GM13977 (cell line): ENCODE measurements around the gene SLC27A2.
"Not testable (repeated sequence)": the region's sequence is repeated elsewhere in the genome, so short reads cannot be mapped to it uniquely, and the experiment has no call there.

Experiments used
- DNase-seq: peaks from one replicate; pipeline ENCODE4 v3.0.0; 2012; ENCODE audit warnings: low spot score
- CTCF ChIP-seq: IDR thresholded peaks from 2 replicates; pipeline ENCODE4 v1.5.1; 2012; ENCODE audit warnings: mild to moderate bottlenecking, control low read depth; ENCODE audit not compliant: insufficient read depth; ENCODE audit errors: extremely low read depth, missing control alignments
- in situ Hi-C: fragments of 300-500 bp; cut with MboI; formaldehyde crosslinking; loops from one replicate; pipeline ENCODE4 v1.12.0; 2022; ENCODE audit warnings: low sequenced_read_pairs, low pct_unique_long_range_greater_than_20kb, mixed read lengths, inconsistent platforms; ENCODE audit not compliant: unreplicated experiment

SLC27A2 gene

DNA sequence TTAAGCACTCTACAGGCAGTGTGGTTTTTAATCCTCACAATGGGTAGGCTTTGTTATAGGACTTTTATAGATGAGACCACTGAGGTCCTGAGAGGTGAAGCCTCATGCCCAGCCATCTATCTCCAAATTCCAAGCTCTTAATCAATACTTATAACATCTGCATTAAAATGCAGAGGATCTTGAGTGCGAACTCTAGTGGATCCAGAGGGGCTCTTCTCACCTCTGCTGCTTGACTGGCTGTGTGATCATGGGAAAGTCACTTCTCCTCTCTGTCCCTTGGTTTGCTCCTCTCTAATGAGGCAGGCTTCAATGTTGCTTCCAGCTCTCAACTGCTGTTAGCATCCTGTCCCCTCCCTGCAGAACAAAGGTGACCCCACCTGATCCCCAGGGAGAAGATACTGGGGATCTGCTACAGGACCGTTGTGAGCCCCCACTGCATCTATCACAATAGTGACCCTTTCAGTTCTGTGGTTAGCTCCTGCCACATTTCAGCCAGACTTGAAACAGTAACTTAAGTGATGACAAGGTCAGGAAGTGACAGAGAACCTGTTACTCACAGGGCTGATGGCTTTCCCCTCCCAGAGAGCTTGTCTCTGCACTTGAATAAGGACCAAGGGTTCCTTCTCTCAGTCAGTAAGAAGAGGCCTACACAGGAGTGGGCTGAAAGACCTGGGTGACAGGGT, 1.3 kb downstream of the SLC27A2 start:
- peak; percentile 60 for DNase-seq
- TF ChIP-seq CTCF: no peak
- in situ Hi-C loops: no loop called here

- TF ChIP-seq CTCF: no peak
- no peak for DNase-seq
- in situ Hi-C loops: no loop called here
Observed at GRCh38 chr15:50184863-50185504, 3.0 kb downstream of the SLC27A2 start.

DNA sequence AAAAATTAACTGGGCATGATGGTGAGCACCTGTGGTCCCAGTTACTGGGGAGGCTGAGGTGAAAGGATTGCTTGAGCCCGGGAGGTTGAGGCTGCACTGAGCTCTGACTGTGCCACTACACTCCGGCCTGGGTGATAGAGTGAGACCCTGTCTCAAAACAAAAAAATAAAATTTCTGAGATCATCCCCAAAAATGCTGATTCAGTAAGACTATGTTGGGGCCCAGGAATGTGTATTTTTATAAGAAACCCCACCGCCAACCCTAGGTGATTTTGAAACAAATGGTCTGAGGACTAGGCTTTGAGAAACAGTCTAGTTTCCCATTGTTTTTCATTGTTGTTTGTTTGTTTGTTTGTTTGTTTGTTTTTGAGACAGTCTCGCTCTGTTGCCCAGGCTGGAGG, 4.1 kb downstream of the SLC27A2 start:
- in situ Hi-C loops: no loop called here
- DNase-seq: no peak
- TF ChIP-seq CTCF: no peak

DNA sequence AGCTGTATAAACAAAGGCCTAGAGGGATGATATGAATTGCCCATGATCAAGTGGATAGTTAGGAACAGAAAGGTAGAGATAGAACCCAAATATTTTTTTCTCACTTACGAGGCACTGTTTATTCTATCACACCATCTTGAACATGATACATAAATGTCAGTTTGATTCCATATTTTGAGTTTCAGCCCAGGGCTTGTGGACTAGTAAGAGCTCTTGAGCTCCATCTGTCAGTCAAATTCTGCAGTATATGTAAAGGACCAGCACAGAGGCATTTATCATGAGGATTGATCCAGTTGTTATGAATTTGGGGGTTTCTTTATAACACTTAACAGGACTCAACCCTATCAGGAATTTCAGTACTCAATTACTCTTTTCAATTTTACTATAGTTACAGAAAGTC, 4.8 kb downstream of the SLC27A2 start:
- TF ChIP-seq CTCF: no peak
- in situ Hi-C loops: no loop called here
- no peak for DNase-seq

DNA sequence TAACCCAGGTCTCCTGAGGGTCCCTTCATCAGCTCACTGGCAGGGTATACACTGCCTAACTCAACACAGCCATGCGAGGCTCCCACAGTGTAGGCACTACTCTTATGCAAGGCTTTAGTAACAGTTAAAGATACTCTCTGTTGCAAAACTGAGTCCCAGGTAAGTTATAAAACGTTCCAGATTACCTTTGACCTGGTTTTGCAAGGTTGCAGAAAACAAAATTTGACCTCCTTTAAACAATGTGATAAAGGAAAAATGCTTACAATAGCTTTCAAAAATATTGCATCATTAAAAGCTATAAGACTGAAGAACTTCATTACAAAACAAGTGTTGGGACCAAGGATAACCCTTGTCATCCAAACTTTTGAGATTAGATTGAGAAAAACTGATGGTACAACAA, 5.5 kb downstream of the SLC27A2 start:
- in situ Hi-C loops: no loop called here
- no peak for DNase-seq
- TF ChIP-seq CTCF: no peak

GRCh38 chr15:50187997-50188396, 6.0 kb downstream of the SLC27A2 start:
- in situ Hi-C loops: no loop called here
- no peak for DNase-seq
- no peak for TF ChIP-seq CTCF

DNA sequence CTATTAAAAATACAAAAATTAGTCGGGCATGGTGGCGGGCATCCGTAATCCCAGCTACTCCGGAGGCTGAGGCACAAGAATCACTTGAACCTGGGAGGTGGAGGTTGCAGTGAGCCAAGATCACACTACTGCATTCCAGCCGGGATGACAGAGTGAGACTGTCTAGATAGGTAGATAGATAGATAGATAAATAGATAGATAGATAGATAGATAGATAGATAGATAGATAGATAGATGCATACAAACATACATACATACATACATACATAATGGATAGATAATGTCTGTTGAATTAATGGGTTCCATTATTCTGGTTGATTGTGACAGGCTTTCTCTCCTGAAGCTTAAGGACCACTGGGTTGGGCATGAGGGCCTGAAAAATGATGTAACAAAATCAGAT, 6.8 kb downstream of the SLC27A2 start:
- in situ Hi-C loops, DNase-seq: not testable (repeated sequence)
